SU-DHL-6 (cell line): ENCODE data around the gene RNU6-7.
A peak's percentile ranks its signal among the peaks of the same experiment; 100 is the strongest.

ENCODE experiments used
- H2AFZ ChIP-seq: fragments of 200-600 bp; sonication (generic); 2 replicates; pipeline ENCODE4 v1.6.1; 2014; ENCODE audit warnings: low read depth, mild to moderate bottlenecking, moderate library complexity, mixed read lengths, antibody characterized with exemption, low read length; ENCODE audit not compliant: severe bottlenecking
- H3F3A ChIP-seq: fragments of 200-600 bp; shearing (Covaris generic); 2 replicates; pipeline ENCODE4 v1.6.0; 2016; ENCODE audit warnings: antibody characterized with exemption, mild to moderate bottlenecking; ENCODE audit not compliant: insufficient read depth
- H3K27ac ChIP-seq: fragments of 200-600 bp; sonication (generic); 2 replicates; pipeline ENCODE4 v1.5.1; 2016; ENCODE audit warnings: low read depth, mild to moderate bottlenecking, low read length, moderate library complexity, mixed read lengths
- H3K27me3 ChIP-seq: fragments of 200-600 bp; sonication (generic), shearing (Covaris generic); 2 replicates; pipeline ENCODE4 v1.6.0; 2014; ENCODE audit warnings: mild to moderate bottlenecking, low read length
- H3K36me3 ChIP-seq: fragments of 200-600 bp; sonication (generic); 2 replicates; pipeline ENCODE4 v1.6.1; 2014; ENCODE audit warnings: mild to moderate bottlenecking, low read length, mixed read lengths
- H3K4me2 ChIP-seq: fragments of 300-600, 200-600 bp; shearing (Covaris generic), sonication (generic); 2 replicates; pipeline ENCODE4 v1.6.0; 2014; ENCODE audit warnings: low read length, low read depth, mild to moderate bottlenecking; ENCODE audit not compliant: poor library complexity, severe bottlenecking
- H3K4me3 ChIP-seq: fragments of 200-600 bp; sonication (generic); 2 replicates; pipeline ENCODE4 v1.5.1; 2014; ENCODE audit warnings: antibody characterized with exemption, low read length, mild to moderate bottlenecking, mixed read lengths; ENCODE audit not compliant: insufficient read depth, poor library complexity, severe bottlenecking
- H3K79me2 ChIP-seq: fragments of 200-600 bp; sonication (generic); 2 replicates; pipeline ENCODE4 v1.6.1; 2014; ENCODE audit warnings: mild to moderate bottlenecking, low read length, moderate library complexity; ENCODE audit not compliant: insufficient read depth
- H3K9ac ChIP-seq: fragments of 200-600 bp; sonication (generic); 2 replicates; pipeline ENCODE4 v1.7.0; 2014; ENCODE audit warnings: mild to moderate bottlenecking, low read length
- H3K9me2 ChIP-seq: fragments of 200-600 bp; sonication (generic); replicated peaks from 2 replicates; pipeline ENCODE4 v1.6.1; 2014; ENCODE audit warnings: low read length; ENCODE audit not compliant: insufficient read depth
- H3K9me3 ChIP-seq: fragments of 200-600 bp; sonication (generic); 2 replicates; pipeline ENCODE4 v1.6.1; 2014; ENCODE audit warnings: low read length, mixed read lengths; ENCODE audit not compliant: insufficient read depth
- H4K20me1 ChIP-seq: fragments of 200-600 bp; sonication (generic); 2 replicates; pipeline ENCODE4 v1.6.1; 2014; ENCODE audit warnings: low read depth, mild to moderate bottlenecking, antibody characterized with exemption, low read length, moderate library complexity, mixed read lengths
- CTCF ChIP-seq: fragments of 200-600 bp; sonication (generic); IDR thresholded peaks from one replicate; pipeline ENCODE4 v1.5.1; 2017; ENCODE audit warnings: antibody characterized with exemption, mild to moderate bottlenecking, low read length, moderate library complexity; ENCODE audit not compliant: insufficient read depth, poor library complexity, severe bottlenecking
- EZH2phosphoT487 ChIP-seq: fragments of 200-600 bp; sonication (generic), shearing (Covaris generic); conservative IDR thresholded peaks from 2 replicates; pipeline ENCODE4 v1.6.1; 2018; ENCODE audit warnings: mild to moderate bottlenecking, antibody characterized with exemption, low read length, moderate library complexity, mixed read lengths

RNU6-7 gene

GRCh38 chr14:32201816-32202490 lies at the start of gene RNU6-7:
Gene RNU6-7, plus strand, starts transcription at chr14:32202045.
- Histone ChIP-seq H3K27ac (peak within 1 kb of the TSS; percentile 27; the same call in 1 of the 2 replicates), H3K9me3 (no peaks in the 10 kb centered on the region), H3K4me3 (peak within 1 kb of the TSS; percentile 67), H4K20me1 (no peaks in the 10 kb centered on the region), H3K4me2 (peak within 1 kb of the TSS; percentile 93), H3K9ac (peak within 1 kb of the TSS; percentile 52), H3K36me3 (no peaks in the 10 kb centered on the region), H3K27me3 (no peaks in the 10 kb centered on the region), H2AFZ (peak within 1 kb of the TSS; percentile 94), H3K9me2 (no peaks in the 10 kb centered on the region), H3F3A (peaks cover 20% of the 10 kb centered on the region), H3K79me2 (no peaks in the 10 kb centered on the region)
- TF ChIP-seq EZH2phosphoT487 (no peak), CTCF (no peak)

- Histone ChIP-seq H3K27ac (no peak overlapping the region), H3K4me2 (no peak overlapping the region), H3F3A (no peaks in the 10 kb centered on the region), H2AFZ (no peak overlapping the region), H3K9ac (no peak overlapping the region), H3K27me3 (no peaks in the 10 kb centered on the region), H4K20me1 (no peaks in the 10 kb centered on the region), H3K36me3 (no peaks in the 10 kb centered on the region), H3K79me2 (no peaks in the 10 kb centered on the region), H3K9me3 (no peaks in the 10 kb centered on the region), H3K4me3 (no peak overlapping the region), H3K9me2 (no peaks in the 10 kb centered on the region)
- TF ChIP-seq EZH2phosphoT487: no peak
- TF ChIP-seq CTCF: no peak
These were observed 35.8 kb upstream of the RNU6-7 start for GRCh38 chr14:32166029-32166428.

- H3K27ac ChIP-seq: no peak overlapping the region
These were observed 34.9 kb upstream of the RNU6-7 start for GRCh38 chr14:32166924-32167323.

More at GRCh38 chr14:32166924-32167323, 34.9 kb upstream of the RNU6-7 start:
- Histone ChIP-seq H2AFZ (no peak overlapping the region), H3K4me3 (no peak overlapping the region), H3K9me3 (no peaks in the 10 kb centered on the region), H3K79me2 (no peaks in the 10 kb centered on the region), H3K36me3 (no peaks in the 10 kb centered on the region), H4K20me1 (no peaks in the 10 kb centered on the region), H3K27me3 (no peaks in the 10 kb centered on the region), H3K4me2 (no peak overlapping the region), H3F3A (no peaks in the 10 kb centered on the region), H3K9me2 (no peaks in the 10 kb centered on the region), H3K9ac (no peak overlapping the region)
- TF ChIP-seq CTCF (no peak), EZH2phosphoT487 (no peak)
